Measurements from ENCODE around the gene ECT2. TPM values are rescaled to one million over a fixed set of nuclear protein-coding genes. Genes with fewer than 3 reads are reported as not detected.

The ECT2 gene
- polyA plus RNA-seq, 1 donor (not counting 4 experiments of a cell fraction or from before 2014, with no cell fraction given): 34.2 TPM

DNA sequence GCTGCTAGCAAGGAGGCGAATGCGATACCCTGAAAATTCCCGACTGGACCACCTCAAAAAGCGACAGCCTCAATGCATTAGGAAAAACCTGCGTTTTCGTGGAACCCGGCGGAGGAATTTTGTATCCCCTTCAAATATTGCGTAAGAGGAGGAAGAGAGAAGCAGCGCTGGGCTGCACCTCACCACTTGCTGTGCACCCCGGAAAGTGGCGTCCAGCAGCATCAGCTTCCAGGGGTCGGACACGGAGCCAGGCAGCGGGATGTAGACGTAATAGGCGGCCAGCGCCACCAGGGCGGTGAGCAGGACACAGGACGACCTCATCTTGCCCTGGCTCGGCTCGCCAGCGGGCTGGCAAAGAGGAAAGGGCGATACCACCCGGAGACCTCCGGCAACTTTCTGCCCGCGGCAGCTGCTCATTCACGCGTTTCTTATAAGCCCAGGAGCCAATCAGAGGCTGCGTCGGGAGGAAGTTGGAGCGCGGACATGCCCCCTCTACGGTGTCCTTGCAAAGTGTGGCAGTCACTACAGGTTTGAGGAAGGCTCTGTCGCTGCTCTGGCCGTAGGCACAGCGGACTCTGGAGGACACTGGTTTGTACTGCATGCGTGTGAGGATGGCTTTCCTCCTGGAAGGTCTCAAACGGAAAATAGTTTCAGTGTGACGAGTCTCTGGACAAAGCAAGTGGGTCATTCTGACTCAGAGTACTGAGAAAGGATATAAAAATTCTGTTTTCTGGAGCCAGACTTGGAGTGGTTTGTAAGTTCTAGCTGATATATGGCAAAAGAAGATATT is 39.7 kb upstream of the ECT2 start, which contains the start of gene NCEH1:
Gene NCEH1 (minus strand): TSS at position 404 of the 790 bp plus-strand sequence. CDS start 83 bp downstream, at position 321.
- Histone ChIP-seq H3K79me2 (ENCODE audit: control insufficient read depth, insufficient read depth, low read length) (peaks cover 17% of the 10 kb centered on the region), H3K9me3 (ENCODE audit: control insufficient read depth, low read depth, low read length) (no peaks in the 10 kb centered on the region), H3K9ac (ENCODE audit: control insufficient read depth, extremely low read depth, insufficient read depth, low read length) (peak within 1 kb of the TSS; percentile 84), H3K27me3 (ENCODE audit: control insufficient read depth, extremely low read depth, insufficient read depth, low read length) (no peaks in the 10 kb centered on the region), H3K27ac (ENCODE audit: control insufficient read depth, insufficient read depth, low read length) (peak within 1 kb of the TSS; percentile 85), H3K4me2 (ENCODE audit: control insufficient read depth, extremely low read depth, insufficient read depth, low read depth, low read length) (peak within 1 kb of the TSS; percentile 98), H3K4me3 (ENCODE audit: control insufficient read depth in 2 of 3, extremely low read depth in 1 of 3, insufficient read depth in 2 of 3, low read depth in 1 of 3, low read length in 3 of 3) (peak within 1 kb of the TSS; percentile 66 to 88 (median 84)), H4K20me1 (ENCODE audit: control insufficient read depth, extremely low read depth, insufficient read depth, low read length) (no peaks in the 10 kb centered on the region), H2AFZ (ENCODE audit: control insufficient read depth, low read length) (peak within 1 kb of the TSS; percentile 98), H3K36me3 (ENCODE audit: control insufficient read depth in 2 of 2, extremely low read depth in 1 of 2, insufficient read depth in 2 of 2, low read length in 2 of 2) (no peaks in the 10 kb centered on the region), H3K9me1 (ENCODE audit: control insufficient read depth, extremely low read depth, insufficient read depth, low read length) (no peaks in the 10 kb centered on the region), H3K4me1 (ENCODE audit: control insufficient read depth, extremely low read depth, insufficient read depth, low read length) (peaks cover 24% of the 10 kb centered on the region)
- DNase-seq (ENCODE audit: low read depth, low spot score): peak; percentile 79
- TF ChIP-seq, protein P1, sequence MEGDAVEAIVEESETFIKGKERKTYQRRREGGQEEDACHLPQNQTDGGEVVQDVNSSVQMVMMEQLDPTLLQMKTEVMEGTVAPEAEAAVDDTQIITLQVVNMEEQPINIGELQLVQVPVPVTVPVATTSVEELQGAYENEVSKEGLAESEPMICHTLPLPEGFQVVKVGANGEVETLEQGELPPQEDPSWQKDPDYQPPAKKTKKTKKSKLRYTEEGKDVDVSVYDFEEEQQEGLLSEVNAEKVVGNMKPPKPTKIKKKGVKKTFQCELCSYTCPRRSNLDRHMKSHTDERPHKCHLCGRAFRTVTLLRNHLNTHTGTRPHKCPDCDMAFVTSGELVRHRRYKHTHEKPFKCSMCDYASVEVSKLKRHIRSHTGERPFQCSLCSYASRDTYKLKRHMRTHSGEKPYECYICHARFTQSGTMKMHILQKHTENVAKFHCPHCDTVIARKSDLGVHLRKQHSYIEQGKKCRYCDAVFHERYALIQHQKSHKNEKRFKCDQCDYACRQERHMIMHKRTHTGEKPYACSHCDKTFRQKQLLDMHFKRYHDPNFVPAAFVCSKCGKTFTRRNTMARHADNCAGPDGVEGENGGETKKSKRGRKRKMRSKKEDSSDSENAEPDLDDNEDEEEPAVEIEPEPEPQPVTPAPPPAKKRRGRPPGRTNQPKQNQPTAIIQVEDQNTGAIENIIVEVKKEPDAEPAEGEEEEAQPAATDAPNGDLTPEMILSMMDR (optimal IDR thresholded peaks at IDR 0.05 in 1 of 3, IDR thresholded peaks at IDR 0.05 in 1 of 3, conservative IDR thresholded peaks at IDR 0.05 in 1 of 3; ENCODE audit: extremely low read depth in 1 of 3, insufficient read depth in 2 of 3, low read length in 3 of 3): peak; percentile 80 to 96 (median 91)
- no peak for TF ChIP-seq EZH2 (IDR thresholded peaks at IDR 0.05; ENCODE audit: low read length)
- dilution Hi-C loops (cut with MboI; ENCODE audit: extremely low pct_ligation_motif_present, low sequenced_read_pairs): no loop called here
- FAIRE-seq: peak; percentile 96

DNA sequence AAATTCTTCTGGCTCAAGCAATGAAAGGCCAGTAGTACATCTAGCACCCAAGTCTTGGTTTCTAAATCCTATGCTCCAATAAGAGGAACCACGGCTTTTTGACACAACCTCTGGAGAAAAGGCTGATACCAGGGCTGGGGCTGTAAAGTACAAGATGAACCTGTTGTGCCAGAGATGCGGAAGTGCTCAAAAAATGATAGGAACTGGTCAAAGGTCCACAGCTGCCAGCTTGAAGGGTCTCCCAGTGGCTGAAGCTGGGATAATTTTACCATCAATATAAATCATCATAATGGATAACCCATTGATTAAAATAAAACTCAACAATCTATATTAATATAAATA is 39.1 kb upstream of the ECT2 start:
- no peaks in the 10 kb centered on the region for H3K9me1 ChIP-seq (ENCODE audit: control insufficient read depth, extremely low read depth, insufficient read depth, low read length)
- no peak for DNase-seq (ENCODE audit: low read depth, low spot score)
- peak overlapping the region; percentile 0 for H2AFZ ChIP-seq (ENCODE audit: control insufficient read depth, low read length)
- no peaks in the 10 kb centered on the region for H4K20me1 ChIP-seq (ENCODE audit: control insufficient read depth, extremely low read depth, insufficient read depth, low read length)
- peak overlapping the region; percentile 98 for H3K4me2 ChIP-seq (ENCODE audit: control insufficient read depth, extremely low read depth, insufficient read depth, low read depth, low read length)
- H3K36me3 ChIP-seq (ENCODE audit: control insufficient read depth in 2 of 2, extremely low read depth in 1 of 2, insufficient read depth in 2 of 2, low read length in 2 of 2): no peaks in the 10 kb centered on the region
- dilution Hi-C loops (cut with MboI; ENCODE audit: extremely low pct_ligation_motif_present, low sequenced_read_pairs): no loop called here
- H3K9ac ChIP-seq (ENCODE audit: control insufficient read depth, extremely low read depth, insufficient read depth, low read length): peak overlapping the region; percentile 84
- H3K4me3 ChIP-seq (ENCODE audit: control insufficient read depth in 2 of 3, extremely low read depth in 1 of 3, insufficient read depth in 2 of 3, low read depth in 1 of 3, low read length in 3 of 3): peak overlapping the region; percentile 66 to 88 (median 84)
- no peaks in the 10 kb centered on the region for H3K27me3 ChIP-seq (ENCODE audit: control insufficient read depth, extremely low read depth, insufficient read depth, low read length)
- H3K9me3 ChIP-seq (ENCODE audit: control insufficient read depth, low read depth, low read length): no peaks in the 10 kb centered on the region
- H3K27ac ChIP-seq (ENCODE audit: control insufficient read depth, insufficient read depth, low read length): peak overlapping the region; percentile 85
- FAIRE-seq: no peak
- TF ChIP-seq, protein P1 (optimal IDR thresholded peaks at IDR 0.05 in 1 of 3, IDR thresholded peaks at IDR 0.05 in 1 of 3, conservative IDR thresholded peaks at IDR 0.05 in 1 of 3; ENCODE audit: extremely low read depth in 1 of 3, insufficient read depth in 2 of 3, low read length in 3 of 3): no peak
- peaks cover 17% of the 10 kb centered on the region for H3K79me2 ChIP-seq (ENCODE audit: control insufficient read depth, insufficient read depth, low read length)
- peaks cover 24% of the 10 kb centered on the region for H3K4me1 ChIP-seq (ENCODE audit: control insufficient read depth, extremely low read depth, insufficient read depth, low read length)

All from keratinocyte (primary cell).